Activated CD4-positive, CD25-positive, alpha-beta regulatory T cell treated with anti-CD3 and anti-CD28 coated beads, Interleukin-2, amount 50 U/mL, for 16 hours (primary cell): Measurements from ENCODE around the gene KCNJ3.

Experiments
- DNase-seq: peaks from one replicate; pipeline ENCODE4 v3.0.0-alpha.2; 2020; ENCODE audit warnings: low read depth, low spot score

Gene KCNJ3

GRCh38 chr2:154698296-154698720 lies at the start of gene KCNJ3:
Gene KCNJ3, plus strand, starts transcription at chr2:154698695. Its CDS starts 81 bp downstream, at chr2:154698776.
- DNase-seq, result no peak

GRCh38 chr2:154655499-154655898 lies 43.0 kb upstream of the KCNJ3 start:
- DNase-seq, result no peak

GRCh38 chr2:154658854-154659253 lies 39.6 kb upstream of the KCNJ3 start:
- no peak for DNase-seq

DNA sequence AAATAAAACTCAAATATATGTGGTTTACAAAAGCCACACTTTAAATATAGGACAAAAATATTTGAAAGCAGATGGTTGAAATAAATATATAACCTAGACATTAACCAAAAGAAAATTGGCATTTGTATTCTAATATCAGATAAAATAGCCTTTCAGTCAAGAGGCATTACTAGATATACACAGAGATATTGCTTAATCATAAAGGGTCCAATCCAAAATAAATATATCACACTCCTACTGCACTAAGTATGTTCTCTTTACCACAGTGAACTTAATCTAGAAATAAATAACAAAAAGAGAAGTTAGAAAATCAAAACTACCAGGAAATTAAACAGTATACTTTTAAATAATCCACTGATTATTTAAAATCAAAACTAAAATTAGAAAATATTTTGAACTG lies 34.2 kb upstream of the KCNJ3 start:
- DNase-seq, result no peak

DNA sequence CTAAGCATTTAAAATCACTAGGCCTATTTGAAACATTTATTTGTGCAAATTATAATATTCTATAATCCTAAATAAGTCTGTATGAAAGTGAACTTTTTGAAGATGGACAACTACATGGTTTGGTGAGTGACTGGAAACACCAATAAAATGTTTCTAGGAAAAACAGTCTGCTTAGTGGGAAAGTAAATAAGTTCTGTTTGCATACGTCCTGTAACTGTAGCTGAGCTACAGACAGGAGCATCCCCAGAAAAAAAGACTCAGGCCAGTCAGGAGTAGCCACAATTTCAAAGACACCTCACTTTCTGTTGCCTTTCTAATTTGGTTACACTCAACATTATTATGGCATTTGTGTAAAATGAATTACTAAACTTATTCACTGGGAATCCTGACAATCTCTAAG lies 28.4 kb upstream of the KCNJ3 start:
- DNase-seq, result no peak

DNA sequence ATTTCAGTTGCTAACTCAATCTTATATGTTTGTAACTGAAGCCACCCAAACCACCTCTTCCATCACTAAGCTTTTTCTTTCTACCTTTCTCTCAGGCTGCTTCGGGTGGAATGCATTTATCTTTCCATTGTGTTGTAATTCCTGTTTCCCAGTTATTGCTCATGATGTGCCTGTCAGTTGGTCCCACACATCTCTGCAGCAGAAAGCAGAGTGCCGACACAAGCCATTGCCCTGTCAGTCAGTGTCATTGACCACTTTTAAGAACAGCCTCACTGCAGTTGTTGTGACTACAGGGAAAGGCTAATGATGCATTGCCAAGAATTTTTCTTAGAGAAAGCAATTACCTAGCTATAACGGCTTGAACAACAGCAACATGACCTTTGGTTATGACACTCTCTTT lies 24.8 kb upstream of the KCNJ3 start:
- DNase-seq, result no peak

DNA sequence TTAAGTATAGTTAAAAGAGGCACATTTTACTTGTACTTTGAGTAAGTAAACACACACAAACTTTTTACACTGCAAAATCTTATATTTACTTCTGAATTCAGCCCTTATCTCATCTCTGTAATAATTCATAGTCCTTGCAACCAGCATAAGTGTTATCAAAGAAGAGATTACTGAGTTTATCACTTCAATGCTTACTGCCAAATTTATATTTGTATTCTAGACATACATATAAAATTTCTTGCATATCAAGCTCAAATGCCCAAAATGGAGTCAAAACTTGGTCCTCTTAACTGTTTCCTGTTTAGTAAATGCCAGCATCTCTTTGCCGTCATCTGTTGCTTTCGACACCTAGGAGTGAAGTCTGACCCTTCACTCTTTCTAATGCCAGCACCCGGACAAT lies 21.1 kb upstream of the KCNJ3 start:
- DNase-seq, result no peak

GRCh38 chr2:154681741-154682140 lies 16.8 kb upstream of the KCNJ3 start:
- DNase-seq, result no peak

DNA sequence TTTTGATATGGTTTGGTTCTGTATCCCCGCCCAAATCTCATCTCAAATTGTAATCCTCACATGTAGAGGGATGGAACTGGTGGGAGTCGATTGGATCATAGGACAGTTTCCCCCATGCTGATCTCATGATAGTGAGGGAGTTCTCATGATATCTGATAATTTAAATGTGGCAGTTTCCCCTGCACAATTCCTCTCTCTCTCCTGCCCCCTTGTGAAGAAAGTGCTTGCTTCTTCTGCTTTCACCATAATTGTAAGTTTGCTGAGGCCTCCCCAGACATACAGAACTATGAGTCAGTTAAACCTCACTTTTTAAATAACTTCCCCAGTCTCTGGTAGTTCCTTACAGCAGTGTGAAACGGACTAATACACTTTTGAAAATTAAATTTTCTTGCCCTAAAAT lies 12.3 kb upstream of the KCNJ3 start:
- DNase-seq, result no peak

- no peak for DNase-seq
These were observed 10.1 kb upstream of the KCNJ3 start for GRCh38 chr2:154688373-154688772.

DNA sequence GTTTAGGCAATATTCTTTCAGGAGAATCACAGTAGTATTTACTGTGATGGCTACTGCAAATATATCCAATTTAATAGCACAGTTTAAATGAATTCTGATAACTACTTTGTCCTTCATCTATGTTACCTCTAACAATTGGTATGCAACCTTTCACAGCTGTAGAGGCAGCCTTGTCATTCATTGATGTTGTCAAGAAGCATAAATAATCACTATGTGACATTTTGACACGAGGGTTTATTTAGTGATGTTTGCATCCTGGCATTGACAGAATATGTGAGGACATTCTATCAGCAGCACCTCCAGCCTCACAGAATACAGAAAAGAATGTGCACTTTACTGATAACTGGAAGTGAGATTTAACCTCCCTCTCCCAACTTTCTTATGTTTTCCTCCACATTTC lies 9.3 kb upstream of the KCNJ3 start:
- DNase-seq, result no peak

GRCh38 chr2:154692927-154693326 lies 5.6 kb upstream of the KCNJ3 start:
- no peak for DNase-seq

GRCh38 chr2:154693741-154694340 lies 4.7 kb upstream of the KCNJ3 start:
- no peak for DNase-seq

DNA sequence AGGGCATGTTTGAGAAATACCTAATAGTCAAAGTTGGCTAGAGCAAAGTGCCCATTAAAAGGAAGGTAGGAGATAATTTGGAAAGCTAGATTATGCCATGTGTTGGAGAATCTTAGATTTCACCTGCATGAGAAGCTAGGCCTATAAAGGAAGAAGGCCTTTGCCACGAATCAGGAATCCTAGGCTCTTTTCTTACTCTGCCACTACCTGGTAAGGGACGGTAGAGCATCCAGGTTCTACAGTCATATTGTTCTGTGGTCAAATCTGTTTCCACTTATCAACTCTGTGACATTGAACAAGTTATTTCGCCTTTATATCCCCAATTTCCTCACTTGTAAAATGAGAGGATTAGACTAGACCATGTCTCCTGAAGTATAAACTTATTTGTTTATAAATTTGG lies 3.6 kb upstream of the KCNJ3 start:
- no peak for DNase-seq

GRCh38 chr2:154696369-154696768 lies 2.1 kb upstream of the KCNJ3 start:
- DNase-seq, result no peak

- DNase-seq, result no peak
These were observed 1.6 kb upstream of the KCNJ3 start for GRCh38 chr2:154696810-154697417.

- DNase-seq, result no peak
These were observed 860 bp upstream of the KCNJ3 start for GRCh38 chr2:154697418-154698252.

- no peak for DNase-seq
These were observed 453 bp downstream of the KCNJ3 start for GRCh38 chr2:154698721-154699574.

DNA sequence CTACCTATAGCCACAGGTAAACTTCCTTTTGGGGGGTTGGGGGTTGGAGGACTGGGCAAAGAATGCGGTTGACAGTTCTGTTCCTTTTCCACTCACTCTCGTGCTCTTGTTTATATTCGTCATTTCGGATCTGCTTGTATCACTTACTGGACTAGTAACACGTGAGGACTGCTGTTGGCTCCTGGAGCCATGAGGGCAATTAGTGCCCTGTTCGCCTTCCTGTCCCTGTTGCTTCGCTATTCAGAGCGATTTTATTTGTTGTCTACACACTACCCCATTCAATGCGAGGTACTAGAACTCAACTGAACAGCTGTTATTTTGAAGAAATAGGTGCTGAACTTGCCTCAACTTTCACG lies 1.1 kb downstream of the KCNJ3 start:
- no peak for DNase-seq

- no peak for DNase-seq
These were observed 1.6 kb downstream of the KCNJ3 start for GRCh38 chr2:154700136-154700535.

DNA sequence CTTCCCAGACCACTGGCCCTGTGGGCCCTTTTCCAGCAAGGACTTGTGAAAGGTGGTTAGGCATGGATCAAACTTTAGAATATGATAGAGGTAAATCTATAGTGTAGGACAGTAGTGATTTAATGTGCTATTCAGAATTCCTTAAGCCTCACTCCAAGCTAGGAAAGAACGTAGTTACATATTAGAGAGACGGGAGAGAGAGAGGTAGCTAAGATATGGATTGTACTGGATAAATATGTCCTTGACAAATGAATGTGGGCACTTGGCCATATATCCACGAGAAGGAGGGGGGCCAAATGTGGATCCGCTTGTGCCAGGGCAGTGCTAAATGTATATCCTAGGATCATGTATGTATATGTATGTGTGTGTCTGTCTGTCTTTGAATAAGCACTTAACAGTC lies 6.5 kb downstream of the KCNJ3 start:
- DNase-seq, result no peak

DNA sequence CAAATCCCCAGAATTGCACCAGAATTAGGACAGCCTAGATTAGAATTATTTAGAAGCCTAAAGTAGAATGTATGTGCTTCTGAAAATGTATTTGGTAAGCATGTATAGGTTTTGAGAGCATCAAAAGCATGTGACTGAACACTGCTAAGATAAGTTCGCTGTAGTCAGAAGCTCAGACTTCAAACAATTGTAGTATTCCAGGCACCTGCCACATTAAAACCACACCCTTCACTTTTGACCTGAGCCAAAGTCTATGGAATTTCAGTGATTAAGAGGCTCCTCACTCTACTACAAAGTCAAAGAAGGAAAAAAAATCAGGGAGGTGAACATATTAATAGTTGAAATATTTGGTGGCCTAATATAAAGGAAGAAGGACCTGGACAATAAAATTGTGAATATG lies 8.2 kb downstream of the KCNJ3 start:
- DNase-seq, result no peak
